Karpas-422 (cell line): ENCODE data around the gene HYI. TPM values are rescaled to one million over a fixed set of nuclear protein-coding genes. Genes with fewer than 3 reads are reported as not detected.
"Not testable (repeated sequence)": the region's sequence is repeated elsewhere in the genome, so short reads cannot be mapped to it uniquely, and the experiment has no call there.

Experiments
- DNase-seq: peaks from one replicate; pipeline ENCODE4 v3.0.0-alpha.2; 2015
- H2AFZ ChIP-seq: fragments of 200-600 bp; sonication (generic); 2 replicates; pipeline ENCODE4 v1.6.1; 2014; ENCODE audit warnings: antibody characterized with exemption, low read length, mixed read lengths
- H3K27ac ChIP-seq: fragments of 200-600 bp; sonication (generic); 2 replicates; pipeline ENCODE4 v1.5.1; 2014; ENCODE audit warnings: mild to moderate bottlenecking, low read length, moderate library complexity
- H3K27me3 ChIP-seq: fragments of 200-600 bp; sonication (generic); 2 replicates; pipeline ENCODE4 v1.6.1; 2014; ENCODE audit warnings: low read length, mixed read lengths
- H3K36me3 ChIP-seq: fragments of 200-600 bp; sonication (generic); 2 replicates; pipeline ENCODE4 v1.6.1; 2014; ENCODE audit warnings: low read length, mixed read lengths; ENCODE audit not compliant: insufficient read depth
- H3K4me1 ChIP-seq: fragments of 200-600 bp; sonication (generic); 2 replicates; pipeline ENCODE4 v1.6.1; 2014; ENCODE audit warnings: mild to moderate bottlenecking, low read length, mixed read lengths
- H3K4me2 ChIP-seq: fragments of 200-600 bp; sonication (generic); 2 replicates; pipeline ENCODE4 v1.6.1; 2014; ENCODE audit warnings: low read length, low read depth, mild to moderate bottlenecking; ENCODE audit not compliant: poor library complexity, severe bottlenecking
- H3K4me3 ChIP-seq: fragments of 200-600 bp; sonication (generic); 2 replicates; pipeline ENCODE4 v1.5.1; 2014; ENCODE audit warnings: mild to moderate bottlenecking, antibody characterized with exemption, low read length, mixed read lengths
- H3K79me2 ChIP-seq: fragments of 200-600 bp; sonication (generic); 2 replicates; pipeline ENCODE4 v1.6.1; 2014; ENCODE audit warnings: mild to moderate bottlenecking, low read length, mixed read lengths
- H3K9ac ChIP-seq: fragments of 200-600 bp; sonication (generic); 2 replicates; pipeline ENCODE4 v1.6.0; 2014; ENCODE audit warnings: low read length
- H3K9me2 ChIP-seq: fragments of 200-600 bp; sonication (generic), shearing (Covaris generic); replicated peaks from 2 replicates; pipeline ENCODE4 v1.6.0; 2014; ENCODE audit warnings: mild to moderate bottlenecking, low read length, moderate library complexity; ENCODE audit not compliant: insufficient read depth
- H3K9me3 ChIP-seq: fragments of 300-700, 200-600 bp; sonication (generic); 2 replicates; pipeline ENCODE4 v1.6.1; 2014; ENCODE audit warnings: low read length, mixed read lengths
- H4K20me1 ChIP-seq: fragments of 200-600 bp; sonication (generic); 2 replicates; pipeline ENCODE4 v1.6.1; 2014; ENCODE audit warnings: mild to moderate bottlenecking, antibody characterized with exemption, low read length, low read depth; ENCODE audit not compliant: insufficient read depth
- total RNA-seq: library from RNA; depleted of rRNA; stranded (reverse); fragments of >200 nt; shearing (Covaris generic); gene quantifications from 2 replicates; pipeline ENCODE4 v1.2.3, GENCODE V29; 2014; ENCODE audit warnings: low replicate concordance

The HYI gene
- total RNA-seq, 1 experiment from 2014 or later, result not detected

DNA sequence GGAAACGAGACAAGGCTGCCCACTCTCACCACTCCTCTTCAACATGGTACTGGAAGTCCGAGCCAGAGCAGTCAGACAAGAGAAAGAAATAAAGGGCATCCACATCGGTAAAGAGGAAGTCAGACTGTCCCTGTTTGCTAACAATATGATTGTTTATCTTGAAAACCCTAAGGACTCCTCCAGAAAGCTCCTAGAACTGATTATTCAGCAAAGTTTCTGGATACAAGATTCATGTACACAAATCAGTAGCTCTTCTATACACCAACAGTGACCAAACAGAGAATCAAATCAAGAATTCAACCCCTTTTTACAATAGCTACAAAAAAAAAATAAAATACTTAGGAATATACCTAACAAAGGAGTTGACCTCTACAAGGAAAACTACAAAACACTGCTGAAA lies 4.6 kb upstream of the HYI start:
- H3K4me2 ChIP-seq, H2AFZ ChIP-seq, H3K4me1 ChIP-seq, H4K20me1 ChIP-seq, H3K27me3 ChIP-seq, H3K9me2 ChIP-seq, H3K9ac ChIP-seq, H3K79me2 ChIP-seq, DNase-seq, H3K36me3 ChIP-seq, H3K4me3 ChIP-seq, H3K9me3 ChIP-seq, H3K27ac ChIP-seq: not testable (repeated sequence)

DNA sequence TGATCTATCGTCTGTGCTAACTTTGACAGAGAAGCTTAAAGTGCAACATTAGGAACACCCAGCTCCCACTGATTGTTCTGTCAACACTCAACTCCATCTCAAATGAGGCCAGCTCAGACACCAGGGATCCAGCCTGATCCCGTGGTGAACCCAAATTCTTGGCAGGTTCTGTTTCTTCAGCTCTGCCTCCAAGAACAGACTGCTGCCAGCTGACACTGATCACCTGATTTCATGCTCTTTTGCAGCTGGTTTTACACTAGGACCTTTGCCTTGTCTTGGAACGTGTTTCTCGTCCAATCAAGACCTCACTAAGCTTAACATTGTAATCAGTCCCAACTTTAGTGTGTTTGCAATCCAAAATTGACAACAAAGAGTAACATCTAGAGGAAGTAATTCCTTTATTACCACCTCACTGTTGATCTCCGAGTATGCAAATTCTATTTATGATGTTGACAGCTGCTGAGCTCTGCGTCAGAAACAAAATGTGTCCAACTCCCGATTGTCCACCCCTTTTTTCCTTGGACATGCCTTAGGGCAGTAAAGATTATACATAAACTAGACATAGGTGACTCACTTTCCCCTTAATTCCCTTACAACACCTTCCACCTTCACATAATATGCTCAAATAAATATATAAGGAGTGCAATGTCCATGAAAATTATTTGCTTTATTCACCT lies 1.6 kb upstream of the HYI start:
- no peak overlapping the region for H3K4me3 ChIP-seq
- H3K9ac ChIP-seq, result no peak overlapping the region
- no peaks in the 10 kb centered on the region for H3K4me1 ChIP-seq
- H3K79me2 ChIP-seq, result no peaks in the 10 kb centered on the region
- H3K27me3 ChIP-seq, result no peaks in the 10 kb centered on the region
- H3K27ac ChIP-seq, result no peak overlapping the region
- H3K9me3 ChIP-seq, result no peaks in the 10 kb centered on the region
- 0 out of 2 replicates have a peak, but pooled peaks cover 5% of the 10 kb centered on the region for H3K36me3 ChIP-seq
- H4K20me1 ChIP-seq, result no peaks in the 10 kb centered on the region
- no peaks in the 10 kb centered on the region for H3K9me2 ChIP-seq
- DNase-seq, result no peak
- no peak overlapping the region for H2AFZ ChIP-seq
- no peak overlapping the region for H3K4me2 ChIP-seq

DNA sequence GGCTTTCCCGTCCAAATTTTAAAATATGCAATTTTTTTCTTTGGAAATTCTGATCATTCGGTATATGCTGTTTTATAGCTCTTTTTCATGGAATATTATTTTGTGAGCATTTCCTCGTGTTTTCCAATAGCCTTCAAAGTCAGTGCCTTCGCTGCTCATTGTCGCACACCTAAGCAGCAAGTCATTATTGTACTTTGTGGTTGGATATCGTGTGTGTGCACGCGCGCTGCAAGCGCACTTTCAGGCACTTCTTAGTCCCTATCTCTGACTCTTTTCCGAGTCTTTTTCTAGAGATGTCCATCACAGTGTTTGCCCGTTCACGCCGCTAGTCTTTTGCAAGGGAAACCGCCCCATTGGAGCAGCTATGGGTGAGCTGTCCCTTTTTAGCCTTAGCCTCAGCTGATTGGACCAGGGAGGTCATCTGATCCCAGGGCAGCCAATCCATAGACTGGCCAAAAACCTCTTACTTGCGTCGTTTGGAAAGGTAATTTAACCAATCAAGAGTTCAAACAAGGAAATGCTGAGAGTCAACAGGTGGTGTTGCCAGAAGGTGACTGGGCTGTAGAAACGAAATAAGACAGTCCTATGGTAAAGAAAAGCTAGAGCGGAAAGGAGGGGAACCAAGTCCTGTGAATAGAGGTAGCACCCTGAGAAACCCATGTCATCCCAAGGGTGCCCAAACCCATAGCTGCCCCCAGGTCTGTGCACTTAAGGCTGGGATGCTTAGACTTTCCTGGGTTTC lies 710 bp upstream of the HYI start:
- H3K4me2 ChIP-seq, result no peak overlapping the region

DNA sequence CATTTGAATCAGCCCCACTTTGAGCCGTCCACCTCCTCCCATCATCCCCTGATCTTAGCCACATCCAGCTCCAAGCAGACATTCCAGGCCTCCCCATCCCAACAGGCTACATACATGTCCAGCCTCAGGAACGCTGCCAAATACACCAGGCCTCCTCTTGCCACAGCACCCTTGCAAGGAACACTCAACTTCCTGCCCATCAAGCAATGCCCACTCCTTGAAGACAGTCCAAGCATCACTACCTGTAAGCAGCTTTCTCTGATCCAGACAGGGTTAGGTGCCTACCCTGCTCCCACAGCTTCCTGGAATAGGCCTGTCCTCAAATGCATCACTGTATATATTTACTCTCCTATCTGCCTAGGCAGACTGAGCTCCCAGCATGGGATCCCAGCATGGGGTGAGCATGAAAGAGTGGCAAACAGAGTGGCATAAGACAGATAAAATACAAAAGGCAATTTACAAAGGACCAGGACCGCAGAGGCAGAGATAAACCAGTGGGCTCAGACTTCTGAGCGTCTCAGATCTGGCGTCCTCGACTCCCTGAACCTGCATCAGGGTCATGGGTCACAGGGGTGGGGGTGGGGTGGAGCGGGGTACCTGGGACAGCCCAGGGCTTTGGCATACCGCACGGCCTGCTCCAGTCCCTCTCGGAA lies 816 bp downstream of the HYI start:
- H3K27ac ChIP-seq, result no peak overlapping the region
- H2AFZ ChIP-seq, result no peak overlapping the region
- H3K9me3 ChIP-seq, result no peaks in the 10 kb centered on the region
- H3K4me2 ChIP-seq, result no peak overlapping the region
- no peak overlapping the region for H3K4me3 ChIP-seq
- no peak overlapping the region for H3K9ac ChIP-seq
- no peak for DNase-seq
- no peaks in the 10 kb centered on the region for H3K79me2 ChIP-seq
- no peaks in the 10 kb centered on the region for H3K4me1 ChIP-seq
- no peaks in the 10 kb centered on the region for H3K27me3 ChIP-seq
- H4K20me1 ChIP-seq, result no peaks in the 10 kb centered on the region
- 0 out of 2 replicates have a peak, but pooled peaks cover 6% of the 10 kb centered on the region for H3K36me3 ChIP-seq
- H3K9me2 ChIP-seq, result no peaks in the 10 kb centered on the region

More for the DNA sequence above, 710 bp upstream of the HYI start:
- Histone ChIP-seq H3K9me3 (no peaks in the 10 kb centered on the region), H3K79me2 (no peaks in the 10 kb centered on the region), H4K20me1 (no peaks in the 10 kb centered on the region), H3K27me3 (no peaks in the 10 kb centered on the region), H3K4me3 (no peak overlapping the region), H3K9me2 (no peaks in the 10 kb centered on the region), H3K36me3 (0 out of 2 replicates have a peak, but pooled peaks cover 6% of the 10 kb centered on the region), H3K4me1 (no peaks in the 10 kb centered on the region), H3K9ac (no peak overlapping the region), H2AFZ (no peak overlapping the region), H3K27ac (no peak overlapping the region)
- DNase-seq, result peak; percentile 62

DNA sequence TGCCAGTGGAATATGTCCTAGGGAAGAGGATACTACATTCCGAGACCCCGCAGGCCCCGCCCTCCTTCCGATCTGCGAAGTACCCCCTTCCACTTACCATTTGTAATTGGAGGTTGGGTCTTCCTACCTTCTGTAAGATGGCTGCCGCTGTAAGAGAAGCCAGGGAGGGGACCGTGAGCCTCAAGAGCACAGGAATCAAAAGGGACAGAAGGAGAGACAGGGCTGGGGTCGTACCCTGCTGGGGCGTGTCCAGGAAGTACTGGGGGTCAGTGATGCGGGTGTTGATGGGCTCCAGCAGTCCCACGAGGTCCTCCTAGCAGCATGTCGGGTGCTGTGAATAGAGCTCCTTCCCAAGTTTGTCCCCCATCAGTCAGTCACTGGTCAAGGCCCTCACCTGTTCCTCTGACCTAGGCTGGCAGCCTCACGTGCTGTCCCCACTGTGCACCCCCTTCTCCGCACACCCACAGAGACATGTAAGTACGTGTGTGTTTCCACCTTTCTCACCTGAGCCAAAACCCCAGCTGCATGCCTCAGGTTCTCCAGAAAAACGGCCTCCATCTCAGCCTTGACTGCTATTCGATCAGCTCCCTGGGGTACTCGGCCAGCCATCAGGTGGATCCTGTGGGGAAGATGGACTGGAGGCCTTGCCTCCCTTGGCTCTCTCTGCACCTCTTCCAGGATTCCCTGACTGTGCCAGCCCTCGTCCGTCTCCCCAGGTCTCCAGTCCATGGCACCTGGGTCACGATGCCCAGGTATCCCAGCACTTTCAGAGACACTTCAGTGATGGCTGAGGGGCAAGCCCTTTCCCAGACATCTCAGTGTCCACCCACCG lies 1.8 kb downstream of the HYI start:
- DNase-seq, result no peak
- Histone ChIP-seq H3K9me3 (no peaks in the 10 kb centered on the region), H3K36me3 (0 out of 2 replicates have a peak, but pooled peaks cover 6% of the 10 kb centered on the region), H3K27ac (no peak overlapping the region), H3K4me2 (no peak overlapping the region), H3K4me1 (no peaks in the 10 kb centered on the region), H4K20me1 (no peaks in the 10 kb centered on the region), H2AFZ (no peak overlapping the region), H3K4me3 (no peak overlapping the region), H3K79me2 (no peaks in the 10 kb centered on the region), H3K27me3 (no peaks in the 10 kb centered on the region), H3K9me2 (no peaks in the 10 kb centered on the region), H3K9ac (no peak overlapping the region)

DNA sequence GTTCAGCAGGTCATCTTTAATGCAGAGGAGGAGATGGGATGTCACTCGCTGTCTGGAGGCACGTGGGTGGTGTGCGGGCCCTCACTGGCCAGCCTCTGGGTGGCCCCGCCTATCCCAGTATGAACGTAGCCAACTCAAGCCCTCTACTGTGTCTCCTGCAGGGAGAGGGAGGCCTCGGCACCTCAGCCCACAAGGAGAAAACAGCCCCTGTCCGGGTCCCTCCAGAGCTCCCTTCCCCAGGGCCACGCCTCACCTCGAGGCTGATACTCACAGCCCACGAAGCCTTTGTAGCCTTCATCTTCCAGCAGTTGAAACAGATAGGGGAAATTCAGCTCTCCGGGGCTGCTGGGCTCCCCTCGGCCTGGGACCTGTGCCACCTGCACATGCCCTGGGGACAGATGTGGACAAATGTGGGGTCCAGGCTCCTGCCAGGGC lies 2.6 kb downstream of the HYI start:
- H3K27ac ChIP-seq, result no peak overlapping the region
- no peak overlapping the region for H3K4me2 ChIP-seq

DNA sequence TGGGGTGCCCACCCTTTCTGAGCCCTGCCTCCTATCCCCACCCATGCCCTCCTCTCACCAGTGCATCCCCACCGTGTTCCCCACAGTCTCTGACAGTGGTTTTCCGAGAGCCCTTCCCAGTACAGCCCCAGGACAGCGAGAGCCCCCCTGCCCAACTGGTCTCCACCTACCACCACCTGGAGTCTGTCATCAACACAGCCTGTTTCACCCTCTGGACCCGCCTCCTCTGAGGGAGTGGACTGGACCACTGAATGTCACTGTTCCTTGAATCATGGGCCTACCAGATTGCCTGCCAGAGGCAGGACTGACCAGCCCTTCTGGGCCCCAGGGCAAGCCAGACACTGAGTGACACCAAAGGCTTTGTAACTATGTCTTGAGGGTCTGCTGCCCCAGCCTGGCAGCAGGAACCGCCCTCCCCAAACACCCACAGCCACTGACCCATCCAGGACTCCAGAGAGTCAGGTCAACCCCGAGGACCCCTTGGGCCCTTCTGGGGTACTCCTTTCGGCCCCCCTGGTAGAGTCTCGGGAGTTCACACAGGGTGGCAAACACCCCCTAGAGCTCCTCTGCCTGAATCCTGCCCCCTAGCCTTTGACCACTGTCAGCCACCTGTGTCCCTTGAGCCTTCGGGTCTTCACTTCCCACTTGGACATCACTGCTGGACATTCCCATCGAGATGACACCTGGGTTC lies 3.3 kb downstream of the HYI start:
- Histone ChIP-seq H3K79me2 (no peaks in the 10 kb centered on the region), H3K4me1 (no peaks in the 10 kb centered on the region), H3K4me3 (no peak overlapping the region), H3K36me3 (0 out of 2 replicates have a peak, but pooled peaks cover 6% of the 10 kb centered on the region), H4K20me1 (no peaks in the 10 kb centered on the region), H3K9ac (no peak overlapping the region), H3K4me2 (no peak overlapping the region), H3K27ac (no peak overlapping the region), H3K9me3 (no peaks in the 10 kb centered on the region), H2AFZ (no peak overlapping the region), H3K9me2 (no peaks in the 10 kb centered on the region), H3K27me3 (no peaks in the 10 kb centered on the region)
- no peak for DNase-seq

More for the DNA sequence above, 2.6 kb downstream of the HYI start:
- H3K9me3 ChIP-seq, result no peaks in the 10 kb centered on the region
- H2AFZ ChIP-seq, result no peak overlapping the region
- H3K27me3 ChIP-seq, result no peaks in the 10 kb centered on the region
- no peaks in the 10 kb centered on the region for H3K79me2 ChIP-seq
- H3K36me3 ChIP-seq, result 0 out of 2 replicates have a peak, but pooled peaks cover 6% of the 10 kb centered on the region
- H3K9me2 ChIP-seq, result no peaks in the 10 kb centered on the region
- no peak overlapping the region for H3K9ac ChIP-seq
- DNase-seq, result no peak
- no peak overlapping the region for H3K4me3 ChIP-seq
- H4K20me1 ChIP-seq, result no peaks in the 10 kb centered on the region
- H3K4me1 ChIP-seq, result no peaks in the 10 kb centered on the region
